Heart left ventricle (tissue), 16 donors: ENCODE results near the gene FCHSD2. TPM values are rescaled to one million over a fixed set of nuclear protein-coding genes. Genes with fewer than 3 reads are reported as not detected.

Source experiments
- ATAC-seq, 4 donors: fragments of 200-7000 bp; cut with Tn5 transposase; one replicate each; pipeline ENCODE4 v1.9.1; 2020 to 2022; ENCODE audit warnings: moderate library complexity in 4 of 4, mild to moderate bottlenecking in 3 of 4, moderate number of reproducible peaks in 1 of 4
- DNase-seq, 5 donors: peaks; one replicate each; pipeline ENCODE4 v3.0.0-alpha.2; 2020
- H3K27ac ChIP-seq, 12 donors: fragments of 200-600 bp; sonication (generic) in 4 of 12; one replicate each; pipeline versions ENCODE4 v1.5.0 to v1.8.0; 2016 to 2022; ENCODE audit warnings: mild to moderate bottlenecking in 2 of 12
- H3K27me3 ChIP-seq, 9 donors: fragments of 200-600 bp; sonication (generic) in 2 of 9; one replicate each; pipeline versions ENCODE4 v1.5.1 to v1.8.0; 2016 to 2022; ENCODE audit warnings: mild to moderate bottlenecking in 3 of 9
- H3K36me3 ChIP-seq, 9 donors: fragments of 200-600 bp; sonication (generic) in 2 of 9; one replicate each; pipeline versions ENCODE4 v1.5.0 to v1.8.0; 2018 to 2022; ENCODE audit warnings: mild to moderate bottlenecking in 2 of 9
- H3K4me1 ChIP-seq, 12 donors: fragments of 200-600 bp; sonication (generic) in 4 of 12; one replicate each; pipeline versions ENCODE4 v1.5.0 to v1.8.0; 2016 to 2022; ENCODE audit warnings: mild to moderate bottlenecking in 3 of 12
- H3K4me3 ChIP-seq, 12 donors: fragments of 200-600 bp; sonication (generic) in 4 of 12; one replicate each; pipeline versions ENCODE4 v1.5.0 to v1.8.0; 2017 to 2022; ENCODE audit warnings: mild to moderate bottlenecking in 9 of 12, moderate library complexity in 4 of 12
- H3K9me3 ChIP-seq, 12 donors: fragments of 200-600 bp; sonication (generic) in 4 of 12; one replicate each; pipeline versions ENCODE4 v1.5.0 to v1.8.0; 2016 to 2022; ENCODE audit warnings: mild to moderate bottlenecking in 1 of 12
- CTCF ChIP-seq, 12 donors: fragments of 200-600 bp; sonication (generic) in 4 of 12; IDR thresholded peaks; one replicate each; pipeline versions ENCODE4 v1.5.0 to v1.8.0; 2018 to 2022; ENCODE audit warnings: antibody characterized with exemption in 12 of 12, mild to moderate bottlenecking in 5 of 12
- POLR2A ChIP-seq, 2 donors: fragments of 450-650 bp; IDR thresholded peaks; one replicate each; pipeline ENCODE4 v1.6.1; 2017; ENCODE audit warnings: antibody characterized with exemption in 2 of 2, mild to moderate bottlenecking in 2 of 2, moderate library complexity in 2 of 2
- WGBS, 4 donors: extraction: QIAGEN DNeasy Blood & Tissue Kit in 2 of 4; methylation state at CpG; one replicate each; pipeline versions ENCODE4 v1.1.5 to v1.1.7; 2013 to 2018; 5-methylcytosine and 5-hydroxymethylcytosine counted together
- intact Hi-C, 10 donors: fragments of 100-400 bp; cut with DNase I; formaldehyde crosslinking; loops; one replicate each; pipeline versions ENCODE4 v1.11.1 to v1.14.2; 2022
- polyA plus RNA-seq, 2 donors: library from polyadenylated mRNA; stranded (reverse); fragments of 200-250 nt; gene quantifications; one replicate each; pipeline ENCODE4 v1.2.3, GENCODE V29; 2013
- total RNA-seq, 9 donors: library from RNA; depleted of rRNA in 2 of 9; stranded (reverse); fragments of >200 nt in 2 of 9; fragmentation: NEBNext Ultra II Directional in 3 of 9; extraction: Animal tissue kit (Norgen Biotek cat#: 25700) in 3 of 9; gene quantifications; one replicate each; pipeline versions ENCODE4 v1.1.0 to v1.2.4, GENCODE V29; 2016 to 2023
- donor health status: ischemic (EF 13 %, LVEDD 7.1; RV severe dilation, severe dysfunction).
- donor health status: healthy with polysubstance abuse.
- donor health status: DM: no; HTN: yes; CAD: no.
- donor health status: DM: no; HTN: no; CAD: no.
- donor health status: ischemic (EF 25% LVEDD 6.9; RV normal size, moderate dysfunction).
- donor health status: ischemic (EF 25% LVEDD 5.7; RV mildly dilated, moderate dysfunction).
- donor health status: healthy.
- donor health status: DM: yes; HTN: yes; CAD: no.
- donor health status: ischemic (EF 35%, LVEDD 5.7; RV mildly dilated, moderate dysfunction).
- donor health status: nonischemic (EF 11% LVEDD 7.7; RV severe dilation, severe dysfunction).
- donor health status: DM: yes; HTN: yes; CAD: no.
- donor health status: PGD.
- donor health status: ischemic (EF 29% LVEDD 5.4; RV normal size, mild dysfunction).
- donor health status: nonischemic (EF 23%, LVEDD 6.1; RV moderate dilation, normal function).

The FCHSD2 gene
- total and polyA plus RNA-seq, 11 donors, result 9.9 to 61.1 (median 39.0) TPM

GRCh38 chr11:73059915-73060314, 82.2 kb downstream of the FCHSD2 start:
- Histone ChIP-seq H3K4me3 (no peak overlapping the region), H3K27ac (no peak overlapping the region), H3K36me3 (peaks cover 0 to 7% (median 0%) of the 10 kb centered on the region in 9 donors), H3K27me3 (no peaks in the 10 kb centered on the region), H3K9me3 (no peaks in the 10 kb centered on the region), H3K4me1 (peaks cover 0 to 56% (median 19%) of the 10 kb centered on the region in 12 donors)
- 93 to 97% (median 95%) methylated on average over 1 of the region's 1 CpG for WGBS, 4 donors
- no peak for ATAC-seq
- intact Hi-C loops, result no loop called here
- no peak for TF ChIP-seq CTCF (IDR thresholded peaks at IDR 0.05)
- TF ChIP-seq POLR2A (IDR thresholded peaks at IDR 0.05), result no peak
- DNase-seq, result no peak

DNA sequence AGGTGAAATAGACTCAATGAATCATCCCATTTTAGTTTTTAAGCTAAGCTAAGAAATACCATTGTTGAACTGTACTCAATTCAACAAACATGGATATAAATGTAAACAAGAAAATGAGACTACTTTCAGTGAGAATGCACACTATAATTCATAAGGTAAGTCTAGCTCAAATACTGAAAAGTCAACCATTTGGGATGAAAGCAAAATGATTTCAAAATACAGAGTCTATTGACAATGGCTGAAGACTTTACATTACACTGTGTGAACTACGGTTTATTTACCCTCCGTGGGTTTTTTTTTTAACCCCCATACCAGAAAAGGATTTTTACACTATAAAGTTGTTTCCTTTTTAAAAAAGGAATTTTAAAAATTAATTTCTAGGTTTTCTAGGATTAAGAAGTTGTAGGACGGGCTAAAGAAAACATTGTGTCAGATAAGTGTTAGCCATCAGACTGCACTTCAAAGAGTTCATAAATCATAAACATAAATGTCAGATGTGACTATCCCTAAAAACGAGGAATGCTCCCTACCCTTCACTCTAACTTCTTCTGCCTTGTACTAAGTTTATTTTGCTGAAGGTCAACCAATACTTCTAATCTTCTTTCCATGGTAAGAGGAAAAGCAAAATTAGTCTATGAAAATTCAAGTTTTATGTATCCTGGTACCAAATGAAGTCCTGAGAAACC, 83.0 kb downstream of the FCHSD2 start:
- TF ChIP-seq CTCF (IDR thresholded peaks at IDR 0.05) (no peak), POLR2A (IDR thresholded peaks at IDR 0.05) (no peak)
- intact Hi-C loops, result no loop called here
- Histone ChIP-seq H3K9me3 (no peaks in the 10 kb centered on the region), H3K27me3 (no peaks in the 10 kb centered on the region), H3K27ac (no peak overlapping the region), H3K36me3 (peaks cover 0 to 7% (median 0%) of the 10 kb centered on the region in 9 donors), H3K4me3 (no peak overlapping the region), H3K4me1 (peaks cover 0 to 53% (median 22%) of the 10 kb centered on the region in 12 donors)
- no peak for ATAC-seq
- 79 to 84% (median 81%) methylated on average over 4 of the region's 4 CpGs for WGBS, 4 donors
- DNase-seq, result no peak

DNA sequence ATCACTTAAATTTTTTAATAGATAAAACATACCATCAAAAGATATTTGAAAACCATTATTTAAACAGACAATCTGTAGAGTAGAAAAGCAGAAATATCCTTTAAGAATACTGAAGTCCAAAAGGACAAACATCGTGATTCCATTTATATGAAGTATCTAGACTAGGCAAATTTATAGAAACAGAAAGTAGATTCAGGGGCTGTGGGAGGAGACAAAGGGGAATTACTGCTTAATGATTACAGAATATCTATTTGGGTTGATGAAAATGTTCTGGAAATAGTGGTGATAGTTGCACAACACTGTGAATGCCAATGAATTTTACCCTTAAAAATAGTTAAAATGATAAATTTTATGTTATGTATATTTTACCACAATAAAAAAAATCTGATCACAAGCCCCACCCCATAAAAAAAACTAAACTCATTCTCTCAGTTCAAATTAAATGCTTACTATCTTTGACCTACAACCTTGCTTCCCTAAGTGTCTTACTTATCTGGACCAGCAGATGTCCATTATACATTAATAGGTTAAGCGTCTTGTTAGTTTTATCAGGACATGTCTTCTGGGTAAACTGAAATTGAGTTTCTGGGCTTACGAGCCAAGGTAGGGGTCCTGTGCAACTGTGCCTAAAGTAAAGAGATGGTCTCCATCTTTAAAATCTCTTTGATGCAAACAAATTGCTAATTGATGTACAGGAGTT, 86.3 kb downstream of the FCHSD2 start:
- DNase-seq, result no peak
- H3K9me3 ChIP-seq, result no peaks in the 10 kb centered on the region
- H3K36me3 ChIP-seq, result no peaks in the 10 kb centered on the region
- no peak for ATAC-seq
- intact Hi-C loops, result no loop called here
- WGBS, 4 donors, result 54 to 59% (median 55%) methylated on average over 3 of the region's 3 CpGs
- H3K4me3 ChIP-seq, result no peak overlapping the region
- H3K27me3 ChIP-seq, result no peaks in the 10 kb centered on the region
- TF ChIP-seq CTCF (IDR thresholded peaks at IDR 0.05), result no peak
- no peak for TF ChIP-seq POLR2A (IDR thresholded peaks at IDR 0.05)
- no peak overlapping the region for H3K27ac ChIP-seq
- H3K4me1 ChIP-seq, result peaks cover 0 to 40% (median 17%) of the 10 kb centered on the region in 12 donors

- WGBS, 4 donors, result 83 to 89% (median 85%) methylated on average over 5 of the region's 5 CpGs
- H3K4me3 ChIP-seq, result no peak overlapping the region
- H3K27me3 ChIP-seq, result no peaks in the 10 kb centered on the region
- H3K4me1 ChIP-seq, result peaks cover 0 to 39% (median 15%) of the 10 kb centered on the region in 12 donors
- TF ChIP-seq POLR2A (IDR thresholded peaks at IDR 0.05), result no peak
- no peak for TF ChIP-seq CTCF (IDR thresholded peaks at IDR 0.05)
- intact Hi-C loops, result no loop called here
- no peak overlapping the region for H3K27ac ChIP-seq
- DNase-seq (no peak), ATAC-seq (no peak)
- no peaks in the 10 kb centered on the region for H3K36me3 ChIP-seq
- H3K9me3 ChIP-seq, result no peaks in the 10 kb centered on the region
Observed at GRCh38 chr11:73055002-73055401, 87.1 kb downstream of the FCHSD2 start.
